HepG2 (cell line): ENCODE data around the gene ZNF148. TPM values are rescaled to one million over a fixed set of nuclear protein-coding genes. Genes with fewer than 3 reads are reported as not detected.

Source experiments
- ATAC-seq: fragments of 200-7000 bp; cut with Tn5 transposase; 3 replicates; pipeline ENCODE4 v1.9.1; 2020; ENCODE audit warnings: mild to moderate bottlenecking, moderate library complexity
- BruUV-seq: library from RNA; stranded (reverse); fragments of 400-500 nt; replicated peaks from 2 replicates; lab custom pipeline; 2021; lab: Mats Ljungman, UMichigan
- CTCF ChIA-PET: fragments of 300-600 bp; formaldehyde crosslinking; extraction: SDS; loops from one replicate; lab custom pipeline; 2021; ENCODE audit warnings: low total read pairs, inconsistent platforms, low intra/inter-chr PET ratio; lab: Yijun Ruan, JAX
- POLR2A ChIA-PET: fragments of 350-600 bp; sonication (Branson Sonifier 250); formaldehyde crosslinking; loops from one replicate; lab custom pipeline; 2020; ENCODE audit warnings: antibody characterized with exemption, inconsistent platforms; lab: Yijun Ruan, JAX
- DNase-seq: peaks from one replicate; pipeline ENCODE4 v3.0.0-alpha.2; 2015; ENCODE audit warnings: low spot score
- FAIRE-seq: peaks from 3 replicates; lab custom pipeline; 2011; peaks lifted over from hg19 to GRCh38; lab: Jason Lieb, UNC
- H2AFZ ChIP-seq: one replicate; pipeline ENCODE4 v1.6.1; 2011; ENCODE audit warnings: low read length, inconsistent platforms
- H3K27ac ChIP-seq: fragments of 300-600 bp; 3 replicates; pipeline ENCODE4 v1.8.0; 2011; ENCODE audit warnings: mixed run types, mild to moderate bottlenecking, mixed read lengths, low read length, inconsistent platforms; ENCODE audit not compliant: insufficient read depth; ENCODE audit errors: extremely low read length
- H3K27me3 ChIP-seq, 2 experiments: fragments of 200-600 bp in 1 of 2; 2 replicates in 1 of 2; 3 replicates in 1 of 2; pipeline versions ENCODE4 v1.6.0 to v1.8.0; 2011; ENCODE audit warnings: low read length in 2 of 2, mild to moderate bottlenecking in 2 of 2, moderate library complexity in 2 of 2, inconsistent platforms in 1 of 2; ENCODE audit not compliant: insufficient read depth in 2 of 2, control insufficient read depth in 1 of 2
- H3K36me3 ChIP-seq, 2 experiments: fragments of 200-600 bp in 1 of 2; replicated peaks in 1 of 2; 2 replicates in 1 of 2; 3 replicates in 1 of 2; pipeline versions ENCODE4 v1.5.1 to v1.8.0; 2011; ENCODE audit warnings: low read length in 2 of 2, inconsistent platforms in 1 of 2; ENCODE audit not compliant: insufficient read depth in 2 of 2, control insufficient read depth in 1 of 2
- H3K4me1 ChIP-seq: 2 replicates; pipeline ENCODE4 v1.5.1; 2012; ENCODE audit warnings: low read length, inconsistent platforms; ENCODE audit not compliant: insufficient read depth
- H3K4me2 ChIP-seq: 2 replicates; pipeline ENCODE4 v1.6.0; 2011; ENCODE audit warnings: low read depth, low read length, inconsistent platforms
- H3K4me3 ChIP-seq, 3 experiments: fragments of 200-600 bp in 1 of 3; sonication (generic), shearing (Covaris generic) in 1 of 3; replicated peaks in 1 of 3; 2 replicates each; pipeline ENCODE4 v1.5.1; 2011 to 2016; ENCODE audit warnings: low read length in 3 of 3, inconsistent platforms in 2 of 3, low read depth in 2 of 3, mild to moderate bottlenecking in 2 of 3, control low read depth in 1 of 3, mixed read lengths in 1 of 3; ENCODE audit not compliant: insufficient read depth in 1 of 3
- H3K79me2 ChIP-seq: one replicate; pipeline ENCODE4 v1.6.1; 2011; ENCODE audit warnings: low read length, inconsistent platforms; ENCODE audit not compliant: insufficient read depth
- H3K9ac ChIP-seq: 2 replicates; pipeline ENCODE4 v1.6.0; 2011; ENCODE audit warnings: mild to moderate bottlenecking, low read depth, low read length, inconsistent platforms; ENCODE audit not compliant: insufficient read depth
- H3K9me3 ChIP-seq: 2 replicates; pipeline ENCODE4 v1.5.1; 2012; ENCODE audit warnings: mild to moderate bottlenecking, low read length
- H4K20me1 ChIP-seq: 2 replicates; pipeline ENCODE4 v1.6.0; 2011; ENCODE audit warnings: inconsistent platforms, mild to moderate bottlenecking, low read length, moderate library complexity; ENCODE audit not compliant: insufficient read depth
- CBX1 ChIP-seq: IDR thresholded peaks from one replicate; pipeline ENCODE4 v1.6.1; 2016; ENCODE audit warnings: antibody characterized with exemption, low read depth
- RARA ChIP-seq: IDR thresholded peaks from 2 replicates; pipeline ENCODE4 v1.6.1; 2016; ENCODE audit warnings: missing genetic modification reagents, missing compliant biosample characterization
- STAG1 ChIP-seq: sonication (generic); formaldehyde crosslinking; IDR thresholded peaks from 2 replicates; pipeline ENCODE4 v1.4.0; 2020; ENCODE audit warnings: missing genetic modification reagents
- TAF1 ChIP-seq: sonication (generic); formaldehyde crosslinking; IDR thresholded peaks from 2 replicates; pipeline ENCODE4 v1.4.0; 2020; ENCODE audit warnings: missing genetic modification reagents
- ZFP36 ChIP-seq: fragments of 150-350 bp; IDR thresholded peaks from 2 replicates; pipeline ENCODE4 v1.6.1; 2018; ENCODE audit warnings: borderline replicate concordance, low read length, low read depth; ENCODE audit not compliant: partially characterized antibody
- ZNF136 ChIP-seq: sonication (generic); formaldehyde crosslinking; IDR thresholded peaks from 2 replicates; pipeline ENCODE4 v1.8.1; 2022; ENCODE audit warnings: low read depth, mild to moderate bottlenecking, moderate library complexity, missing genetic modification reagents
- ZNF724P ChIP-seq: sonication (generic); formaldehyde crosslinking; IDR thresholded peaks from 2 replicates; pipeline ENCODE4 v1.8.0; 2022; ENCODE audit warnings: missing genetic modification reagents, borderline replicate concordance
- WGBS: methylation state at CpG from one replicate; pipeline ENCODE4 v1.1.6; 2017; ENCODE audit warnings: low lambda C conversion rate; 5-methylcytosine and 5-hydroxymethylcytosine counted together
- in situ Hi-C: cut with HindIII; loops from 2 replicates; pipeline ENCODE4 v1.10.0; 2017; ENCODE audit warnings: low pct_unique_long_range_greater_than_20kb; ENCODE audit not compliant: extremely low pct_ligation_motif_present
- intact Hi-C: fragments of 100-400 bp; cut with micrococcal nuclease; formaldehyde crosslinking; loops from one replicate; pipeline ENCODE4 v1.10.0; 2022; ENCODE audit not compliant: unreplicated experiment
- polyA plus RNA-seq, 8 experiments: library from polyadenylated mRNA; depleted of rRNA in 3 of 8; stranded (reverse) in 7 of 8; unstranded in 1 of 8; fragments of >200 nt; fragmentation: Illumina TruSeq in 4 of 8; extraction: Trizol in 4 of 8; gene quantifications; 2 replicates each; pipeline versions ENCODE4 v1.2.1 to v1.2.3, GENCODE V29; 2011 to 2016; ENCODE audit warnings: low read depth in 4 of 8, missing spikeins in 1 of 8, mixed read lengths in 1 of 8; ENCODE audit not compliant: insufficient read depth in 1 of 8
- total RNA-seq, 5 experiments: library from RNA; depleted of rRNA; stranded (reverse); fragments of >200 nt; fragmentation: Illumina TruSeq; extraction: Trizol; gene quantifications; 2 replicates each; pipeline ENCODE4 v1.2.3, GENCODE V29; 2016; ENCODE audit warnings: low read depth in 1 of 5
- TF ChIP-seq, protein P1 (sequence below): sonication (generic); formaldehyde crosslinking; IDR thresholded peaks from 2 replicates; pipeline ENCODE4 v1.5.0; 2020; ENCODE audit warnings: mild to moderate bottlenecking, missing genetic modification reagents, moderate library complexity
- TF ChIP-seq, protein P2 (sequence below), 2 experiments: fragments of 450-650 bp in 1 of 2; sonication (generic) in 1 of 2; formaldehyde crosslinking; IDR thresholded peaks; 2 replicates each; pipeline versions ENCODE4 v1.5.0 to v1.8.0; 2020 to 2022; ENCODE audit warnings: mild to moderate bottlenecking in 1 of 2, missing genetic modification reagents in 1 of 2
- TF ChIP-seq, protein P3 (sequence below): sonication (generic); formaldehyde crosslinking; IDR thresholded peaks from 2 replicates; pipeline ENCODE4 v1.4.0; 2020; ENCODE audit warnings: mild to moderate bottlenecking, low read depth, missing genetic modification reagents

The ZNF148 gene
- total and polyA plus RNA-seq, 2 of the 13 experiments (the other 11 are each of a cell fraction or from before 2014, with no cell fraction given), result 10.6 to 36.1 TPM

DNA sequence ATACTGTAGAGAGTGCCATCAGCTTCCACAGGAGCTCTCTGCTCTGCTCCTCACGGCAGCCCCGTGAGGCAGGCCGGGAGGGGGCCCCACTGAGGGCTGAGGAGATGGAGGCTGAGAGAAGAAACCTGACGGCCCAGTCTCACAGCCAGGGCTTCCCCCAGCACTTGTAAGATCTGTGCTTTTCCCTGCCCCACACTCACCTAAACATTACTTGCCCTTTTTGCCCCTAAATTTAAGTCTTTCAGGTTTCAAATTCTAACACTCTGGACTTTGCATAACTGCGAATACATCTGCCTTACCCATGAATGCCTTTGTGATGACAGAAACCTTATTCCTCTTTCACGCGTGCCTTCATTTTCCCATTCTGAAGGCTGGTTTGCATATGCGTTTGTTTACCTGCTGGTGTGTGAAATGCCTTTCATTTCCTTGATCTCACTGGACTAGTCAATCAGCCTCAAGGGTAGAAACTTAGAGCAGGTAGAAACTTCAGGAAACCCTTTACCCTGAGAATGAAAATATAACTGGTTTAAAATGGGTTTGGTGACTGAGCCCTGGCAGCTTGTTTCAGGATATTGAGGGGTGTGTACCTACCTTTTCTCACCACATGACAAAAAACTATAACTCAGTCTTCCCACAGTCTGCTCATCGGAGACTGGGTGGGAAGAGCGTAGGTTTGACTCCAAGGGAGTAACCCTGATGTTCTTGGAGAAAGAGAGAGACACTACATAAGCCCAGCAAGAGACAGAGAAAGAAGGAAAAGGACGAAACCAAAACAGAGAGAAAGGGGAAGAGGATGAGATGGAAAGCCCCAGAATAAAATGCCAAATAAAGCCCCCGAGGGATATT is 182.7 kb downstream of the ZNF148 start:
- DNase-seq (no peak), FAIRE-seq (no peak), ATAC-seq (peak; percentile 86)
- Histone ChIP-seq H2AFZ (no peak overlapping the region), H3K36me3 (no peaks in the 10 kb centered on the region), H3K4me3 (no peak overlapping the region), H3K9ac (no peak overlapping the region), H3K9me3 (no peaks in the 10 kb centered on the region), H3K4me2 (peak overlapping the region; percentile 15; the same call in 1 of the 2 replicates), H4K20me1 (no peaks in the 10 kb centered on the region), H3K27me3 (peaks cover 0 to 4% of the 10 kb centered on the region in 2 experiments; a peak in 1 of 5 replicates), H3K27ac (no peak overlapping the region), H3K79me2 (no peaks in the 10 kb centered on the region), H3K4me1 (peaks cover 11% of the 10 kb centered on the region; the same call in 1 of the 2 replicates)
- intact Hi-C loops (no loop called here), in situ Hi-C loops (no loop called here)
- WGBS, result 54% methylated on average over 11 of the region's 12 CpGs
- TF ChIP-seq ZNF136 (CRISPR knock-in tag) (no peak), STAG1 (CRISPR knock-in tag) (0 out of 2 replicates have a peak, but pooled peaks have one; percentile 28)
- TF ChIP-seq, protein P1, sequence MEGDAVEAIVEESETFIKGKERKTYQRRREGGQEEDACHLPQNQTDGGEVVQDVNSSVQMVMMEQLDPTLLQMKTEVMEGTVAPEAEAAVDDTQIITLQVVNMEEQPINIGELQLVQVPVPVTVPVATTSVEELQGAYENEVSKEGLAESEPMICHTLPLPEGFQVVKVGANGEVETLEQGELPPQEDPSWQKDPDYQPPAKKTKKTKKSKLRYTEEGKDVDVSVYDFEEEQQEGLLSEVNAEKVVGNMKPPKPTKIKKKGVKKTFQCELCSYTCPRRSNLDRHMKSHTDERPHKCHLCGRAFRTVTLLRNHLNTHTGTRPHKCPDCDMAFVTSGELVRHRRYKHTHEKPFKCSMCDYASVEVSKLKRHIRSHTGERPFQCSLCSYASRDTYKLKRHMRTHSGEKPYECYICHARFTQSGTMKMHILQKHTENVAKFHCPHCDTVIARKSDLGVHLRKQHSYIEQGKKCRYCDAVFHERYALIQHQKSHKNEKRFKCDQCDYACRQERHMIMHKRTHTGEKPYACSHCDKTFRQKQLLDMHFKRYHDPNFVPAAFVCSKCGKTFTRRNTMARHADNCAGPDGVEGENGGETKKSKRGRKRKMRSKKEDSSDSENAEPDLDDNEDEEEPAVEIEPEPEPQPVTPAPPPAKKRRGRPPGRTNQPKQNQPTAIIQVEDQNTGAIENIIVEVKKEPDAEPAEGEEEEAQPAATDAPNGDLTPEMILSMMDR (CRISPR knock-in tag), result peak; percentile 51
- ChIA-PET CTCF (no interaction called here), POLR2A (no interaction called here)
- no TSS peak for BruUV-seq

DNA sequence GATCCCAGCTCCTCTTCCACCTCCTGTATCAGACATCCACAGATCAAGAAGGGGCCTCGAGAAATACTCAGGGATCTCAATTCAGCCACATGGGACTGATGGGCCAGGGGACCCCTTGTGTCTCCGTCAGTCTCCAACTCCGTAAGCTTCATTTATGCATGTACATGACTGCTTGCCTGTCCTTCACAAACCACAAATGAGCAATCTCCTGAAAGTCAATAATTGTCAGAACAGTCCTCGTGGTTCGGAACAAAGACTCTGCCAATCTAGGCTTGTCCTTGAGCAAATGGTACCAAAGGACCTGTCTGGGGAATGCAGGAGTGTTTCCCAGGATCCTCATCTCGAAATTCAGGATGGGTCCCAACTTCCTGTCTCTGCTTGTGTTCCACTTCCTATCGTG is 183.4 kb downstream of the ZNF148 start:
- no peaks in the 10 kb centered on the region for H3K9me3 ChIP-seq
- peaks cover 11% of the 10 kb centered on the region; the same call in 1 of the 2 replicates for H3K4me1 ChIP-seq
- POLR2A ChIA-PET, result no interaction called here
- DNase-seq (no peak), ATAC-seq (no peak), FAIRE-seq (no peak)
- in situ Hi-C loops (no loop called here), intact Hi-C loops (no loop called here)
- no peaks in the 10 kb centered on the region for H3K36me3 ChIP-seq
- H3K9ac ChIP-seq, result no peak overlapping the region
- H3K4me3 ChIP-seq, result no peak overlapping the region
- CTCF ChIA-PET, result no interaction called here
- H2AFZ ChIP-seq, result no peak overlapping the region
- H3K79me2 ChIP-seq, result no peaks in the 10 kb centered on the region
- H3K27ac ChIP-seq, result no peak overlapping the region
- no peaks in the 10 kb centered on the region for H4K20me1 ChIP-seq
- WGBS, result 35% methylated on average over 6 of the region's 7 CpGs
- BruUV-seq, result no TSS peak
- peaks cover 0 to 4% of the 10 kb centered on the region in 2 experiments; a peak in 2 of 5 replicates for H3K27me3 ChIP-seq
- peak overlapping the region; percentile 15; the same call in 1 of the 2 replicates for H3K4me2 ChIP-seq
- TF ChIP-seq CBX1 (no peak), ZFP36 (no peak), RARA (CRISPR knock-in tag) (no peak), TAF1 (CRISPR knock-in tag) (no peak), ZNF724P (CRISPR knock-in tag) (no peak)
- TF ChIP-seq, protein P2, sequence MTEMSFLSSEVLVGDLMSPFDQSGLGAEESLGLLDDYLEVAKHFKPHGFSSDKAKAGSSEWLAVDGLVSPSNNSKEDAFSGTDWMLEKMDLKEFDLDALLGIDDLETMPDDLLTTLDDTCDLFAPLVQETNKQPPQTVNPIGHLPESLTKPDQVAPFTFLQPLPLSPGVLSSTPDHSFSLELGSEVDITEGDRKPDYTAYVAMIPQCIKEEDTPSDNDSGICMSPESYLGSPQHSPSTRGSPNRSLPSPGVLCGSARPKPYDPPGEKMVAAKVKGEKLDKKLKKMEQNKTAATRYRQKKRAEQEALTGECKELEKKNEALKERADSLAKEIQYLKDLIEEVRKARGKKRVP (CRISPR knock-in tag; IDR thresholded peaks at IDR 0.05), result no peak
- TF ChIP-seq, protein P3, sequence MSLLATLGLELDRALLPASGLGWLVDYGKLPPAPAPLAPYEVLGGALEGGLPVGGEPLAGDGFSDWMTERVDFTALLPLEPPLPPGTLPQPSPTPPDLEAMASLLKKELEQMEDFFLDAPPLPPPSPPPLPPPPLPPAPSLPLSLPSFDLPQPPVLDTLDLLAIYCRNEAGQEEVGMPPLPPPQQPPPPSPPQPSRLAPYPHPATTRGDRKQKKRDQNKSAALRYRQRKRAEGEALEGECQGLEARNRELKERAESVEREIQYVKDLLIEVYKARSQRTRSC (CRISPR knock-in tag), result no peak
